SK-N-MC (cell line): Measurements from ENCODE around the gene AKNA.

Source experiments
- EZH2 ChIP-seq: fragments of 200-600 bp; sonication (generic); IDR thresholded peaks from one replicate; pipeline ENCODE4 v1.6.1; 2017; ENCODE audit warnings: antibody characterized with exemption
- POLR2AphosphoS5 ChIP-seq: IDR thresholded peaks from 2 replicates; pipeline ENCODE4 v1.6.1; 2012; ENCODE audit warnings: mild to moderate bottlenecking, low read depth, low read length, borderline replicate concordance

- TF ChIP-seq POLR2AphosphoS5: no peak
- no peak for TF ChIP-seq EZH2
These were observed 68.6 kb downstream of the AKNA start for GRCh38 chr9:114319147-114319546.
